WTC11 (cell line): ENCODE data around the gene UBL7. TPM values are rescaled to one million over a fixed set of nuclear protein-coding genes. Genes with fewer than 3 reads are reported as not detected.

Experiments used
- ATAC-seq: fragments of 200-7000 bp; cut with Tn5 transposase; 2 replicates; pipeline ENCODE4 v1.10.0; 2021; ENCODE audit warnings: mild to moderate bottlenecking, moderate library complexity
- CTCF ChIA-PET: fragments of 300-600 bp; sonication (Branson Sonifier 250); formaldehyde crosslinking; loops from one replicate; lab custom pipeline; 2021; ENCODE audit warnings: antibody characterized with exemption; lab: Charles Lee
- POLR2A ChIA-PET: fragments of 350-600 bp; sonication (Branson Sonifier 250); formaldehyde crosslinking; loops from one replicate; lab custom pipeline; 2021; ENCODE audit warnings: antibody characterized with exemption; lab: Charles Lee
- DNase-seq: peaks from one replicate; pipeline ENCODE4 v3.0.0; 2021; ENCODE audit warnings: low spot score
- H3K27ac Mint-ChIP-seq: 2 replicates; pipeline ENCODE4 v1.8.0; 2021; ENCODE audit warnings: mixed read lengths
- H3K27me3 Mint-ChIP-seq: 2 replicates; pipeline ENCODE4 v1.8.0; 2021; ENCODE audit warnings: low read depth, mild to moderate bottlenecking, moderate library complexity, mixed read lengths
- H3K36me3 Mint-ChIP-seq: 2 replicates; pipeline ENCODE4 v1.8.0; 2021; ENCODE audit warnings: mixed read lengths
- H3K4me1 Mint-ChIP-seq: 2 replicates; pipeline ENCODE4 v1.8.0; 2022; ENCODE audit warnings: mixed read lengths
- H3K4me3 Mint-ChIP-seq: 2 replicates; pipeline ENCODE4 v1.8.0; 2021; ENCODE audit warnings: mild to moderate bottlenecking, moderate library complexity, mixed read lengths
- H3K9me3 Mint-ChIP-seq: 2 replicates; pipeline ENCODE4 v1.8.0; 2021; ENCODE audit warnings: mixed read lengths
- CBFB ChIP-seq: sonication (generic); formaldehyde crosslinking; IDR thresholded peaks from 2 replicates; pipeline ENCODE4 v1.8.1; 2022; ENCODE audit warnings: mild to moderate bottlenecking, low read depth, missing genetic modification reagents
- EMX1 ChIP-seq: fragments of 250-450 bp; sonication (Bioruptor Pico); IDR thresholded peaks from 2 replicates; pipeline ENCODE4 v1.8.0; 2021; ENCODE audit warnings: mild to moderate bottlenecking
- ESRRA ChIP-seq: sonication (generic); formaldehyde crosslinking; IDR thresholded peaks from 2 replicates; pipeline ENCODE4 v1.8.1; 2022; ENCODE audit warnings: mild to moderate bottlenecking, missing genetic modification reagents, borderline replicate concordance
- GRHL2 ChIP-seq: fragments of 250-450 bp; sonication (Bioruptor Pico); IDR thresholded peaks from 2 replicates; pipeline ENCODE4 v1.8.0; 2022; ENCODE audit warnings: mild to moderate bottlenecking, moderate library complexity; ENCODE audit not compliant: insufficient replicate concordance, severe bottlenecking
- HMGA2 ChIP-seq: fragments of 250-450 bp; sonication (Bioruptor Pico); IDR thresholded peaks from 2 replicates; pipeline ENCODE4 v1.4.0; 2021; ENCODE audit warnings: mild to moderate bottlenecking, moderate library complexity
- NFYB ChIP-seq: sonication (generic); formaldehyde crosslinking; conservative IDR thresholded peaks from 2 replicates; pipeline ENCODE4 v1.8.0; 2022; ENCODE audit warnings: low read depth, missing genetic modification reagents
- NR3C1 ChIP-seq: sonication (generic); formaldehyde crosslinking; conservative IDR thresholded peaks from 2 replicates; pipeline ENCODE4 v1.8.1; 2023; ENCODE audit warnings: low read depth, mild to moderate bottlenecking, missing genetic modification reagents
- RELA ChIP-seq: sonication (generic); formaldehyde crosslinking; IDR thresholded peaks from 2 replicates; pipeline ENCODE4 v1.8.1; 2022; ENCODE audit warnings: missing genetic modification reagents, mild to moderate bottlenecking, borderline replicate concordance
- SMAD4 ChIP-seq: sonication (generic); formaldehyde crosslinking; IDR thresholded peaks from 2 replicates; pipeline ENCODE4 v1.8.0; 2022; ENCODE audit warnings: mild to moderate bottlenecking, missing genetic modification reagents
- SOX15 ChIP-seq: fragments of 250-450 bp; sonication (Bioruptor Pico); IDR thresholded peaks from 2 replicates; pipeline ENCODE4 v1.9.0; 2021; ENCODE audit warnings: mild to moderate bottlenecking
- TP53 ChIP-seq: sonication (generic); formaldehyde crosslinking; IDR thresholded peaks from 2 replicates; pipeline ENCODE4 v1.8.1; 2023; ENCODE audit warnings: mild to moderate bottlenecking, missing genetic modification reagents
- total RNA-seq: library from RNA; stranded (reverse); gene quantifications from 3 replicates; pipeline ENCODE4 v1.2.3, GENCODE V29; 2021
- TF ChIP-seq, protein P1 (sequence below): fragments of 200-600 bp; IDR thresholded peaks from 2 replicates; pipeline ENCODE4 v1.8.0; 2022; ENCODE audit warnings: antibody characterized with exemption
- TF ChIP-seq, protein P2 (sequence below): sonication (generic); formaldehyde crosslinking; IDR thresholded peaks from 2 replicates; pipeline ENCODE4 v1.8.0; 2023; ENCODE audit warnings: missing genetic modification reagents
- TF ChIP-seq, protein P3 (sequence below): sonication (generic); formaldehyde crosslinking; IDR thresholded peaks from 2 replicates; pipeline ENCODE4 v1.8.0; 2022; ENCODE audit warnings: mild to moderate bottlenecking, missing genetic modification reagents
- TF ChIP-seq, protein P4 (sequence below): sonication (generic); formaldehyde crosslinking; IDR thresholded peaks from 2 replicates; pipeline ENCODE4 v1.8.0; 2023; ENCODE audit warnings: mild to moderate bottlenecking, missing genetic modification reagents
- TF ChIP-seq, protein P5 (sequence below): fragments of 250-450 bp; sonication (Bioruptor Pico); IDR thresholded peaks from 2 replicates; pipeline ENCODE4 v2.1.2; 2022; ENCODE audit warnings: mild to moderate bottlenecking, moderate library complexity

The UBL7 gene
- total RNA-seq, 1 experiment from 2014 or later: 70.1 TPM

DNA sequence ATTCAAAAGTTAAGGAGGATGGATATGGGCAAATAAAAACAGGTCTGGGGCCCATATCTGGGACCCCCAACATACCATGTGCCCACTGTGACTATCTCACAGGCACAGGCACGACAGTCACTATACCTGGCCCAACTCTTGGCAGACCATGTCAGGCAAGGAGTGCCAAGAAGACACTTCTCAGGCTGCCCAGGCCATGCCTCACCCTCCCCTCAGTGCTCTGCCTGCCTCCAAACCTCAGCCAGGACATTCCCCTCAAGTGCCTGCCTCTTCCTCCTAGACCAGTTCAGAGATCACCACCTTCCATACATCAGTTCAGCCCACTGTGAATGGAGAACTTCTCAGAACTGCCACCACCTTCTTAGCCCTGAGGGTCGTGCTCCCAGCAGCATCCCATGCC is 22.8 kb downstream of the UBL7 start:
- POLR2A ChIA-PET: no interaction called here
- no peak for ATAC-seq
- Mint-ChIP-seq H3K36me3 (no peaks in the 10 kb centered on the region), H3K27ac (no peak overlapping the region), H3K27me3 (peaks cover 20% of the 10 kb centered on the region), H3K4me3 (no peak overlapping the region), H3K9me3 (no peaks in the 10 kb centered on the region), H3K4me1 (peaks cover 30% of the 10 kb centered on the region)
- TF ChIP-seq ESRRA (CRISPR knock-in tag) (no peak), HMGA2 (no peak), NR3C1 (CRISPR knock-in tag) (no peak), SOX15 (CRISPR knock-in tag) (no peak), NFYB (CRISPR knock-in tag) (no peak), RELA (CRISPR knock-in tag) (no peak)
- TF ChIP-seq, protein P1, sequence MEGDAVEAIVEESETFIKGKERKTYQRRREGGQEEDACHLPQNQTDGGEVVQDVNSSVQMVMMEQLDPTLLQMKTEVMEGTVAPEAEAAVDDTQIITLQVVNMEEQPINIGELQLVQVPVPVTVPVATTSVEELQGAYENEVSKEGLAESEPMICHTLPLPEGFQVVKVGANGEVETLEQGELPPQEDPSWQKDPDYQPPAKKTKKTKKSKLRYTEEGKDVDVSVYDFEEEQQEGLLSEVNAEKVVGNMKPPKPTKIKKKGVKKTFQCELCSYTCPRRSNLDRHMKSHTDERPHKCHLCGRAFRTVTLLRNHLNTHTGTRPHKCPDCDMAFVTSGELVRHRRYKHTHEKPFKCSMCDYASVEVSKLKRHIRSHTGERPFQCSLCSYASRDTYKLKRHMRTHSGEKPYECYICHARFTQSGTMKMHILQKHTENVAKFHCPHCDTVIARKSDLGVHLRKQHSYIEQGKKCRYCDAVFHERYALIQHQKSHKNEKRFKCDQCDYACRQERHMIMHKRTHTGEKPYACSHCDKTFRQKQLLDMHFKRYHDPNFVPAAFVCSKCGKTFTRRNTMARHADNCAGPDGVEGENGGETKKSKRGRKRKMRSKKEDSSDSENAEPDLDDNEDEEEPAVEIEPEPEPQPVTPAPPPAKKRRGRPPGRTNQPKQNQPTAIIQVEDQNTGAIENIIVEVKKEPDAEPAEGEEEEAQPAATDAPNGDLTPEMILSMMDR: no peak
- CTCF ChIA-PET: interaction anchor here (0.6 to 11.8 kb wide), 21 partner anchors 9 to 390 kb away, joined by 3 to 136 read pairs (median 3); partner anchors contain the start of genes CYP11A1 and UBL7
- no peak for DNase-seq

DNA sequence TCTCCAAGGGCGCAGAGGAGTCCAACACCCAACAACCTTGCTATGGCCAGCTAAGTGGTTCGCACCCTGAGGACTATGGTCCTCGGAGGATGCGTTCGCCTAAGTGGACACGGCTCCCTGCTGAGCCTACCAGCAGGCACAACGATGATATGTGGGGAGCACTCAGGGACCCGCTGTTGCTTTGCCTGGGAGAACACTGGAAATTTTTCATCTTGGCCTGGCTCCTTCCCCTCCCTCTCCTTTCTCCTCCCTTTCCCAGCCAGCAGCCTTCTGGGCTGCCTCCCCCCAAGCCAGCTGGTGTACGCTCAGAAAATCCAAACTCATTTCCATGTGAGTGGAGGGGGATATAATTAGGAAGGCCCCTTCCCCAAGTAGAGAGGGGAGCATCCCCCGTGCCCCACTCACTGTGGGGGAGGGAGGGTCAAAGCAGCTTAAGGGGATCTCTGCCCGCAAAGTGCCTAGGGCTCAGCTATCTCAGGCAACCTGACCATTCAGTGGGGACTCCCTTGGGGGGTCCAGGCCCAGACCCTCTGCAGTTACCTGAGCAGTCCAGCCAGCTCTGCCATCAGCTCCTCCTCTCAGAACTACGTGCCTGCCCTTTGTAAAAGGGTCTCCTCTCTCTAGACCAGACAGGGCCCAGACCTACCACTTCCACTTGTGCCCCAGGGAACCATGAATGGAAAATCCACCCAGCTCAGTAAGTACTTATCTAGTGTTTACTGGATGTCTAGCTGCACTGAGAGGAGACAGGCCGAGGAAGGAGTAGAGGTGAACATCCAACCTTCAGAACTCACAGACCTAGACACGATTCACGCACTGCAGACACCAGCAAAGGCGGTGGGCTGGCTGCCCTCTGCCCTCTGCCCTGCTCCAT is 26.5 kb downstream of the UBL7 start:
- peak overlapping the region; percentile 68 for H3K4me3 Mint-ChIP-seq
- no peaks in the 10 kb centered on the region for H3K36me3 Mint-ChIP-seq
- H3K27ac Mint-ChIP-seq: peak overlapping the region; percentile 53; the same call in 1 of the 2 replicates
- CTCF ChIA-PET: interaction anchor here (0.6 to 11.8 kb wide), 11 partner anchors 14 to 398 kb away, joined by 3 to 136 read pairs (median 5); partner anchors contain the start of gene UBL7
- DNase-seq (no peak), ATAC-seq (no peak)
- TF ChIP-seq, protein P2, sequence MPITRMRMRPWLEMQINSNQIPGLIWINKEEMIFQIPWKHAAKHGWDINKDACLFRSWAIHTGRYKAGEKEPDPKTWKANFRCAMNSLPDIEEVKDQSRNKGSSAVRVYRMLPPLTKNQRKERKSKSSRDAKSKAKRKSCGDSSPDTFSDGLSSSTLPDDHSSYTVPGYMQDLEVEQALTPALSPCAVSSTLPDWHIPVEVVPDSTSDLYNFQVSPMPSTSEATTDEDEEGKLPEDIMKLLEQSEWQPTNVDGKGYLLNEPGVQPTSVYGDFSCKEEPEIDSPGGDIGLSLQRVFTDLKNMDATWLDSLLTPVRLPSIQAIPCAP (CRISPR knock-in tag): no peak
- TF ChIP-seq, protein P3, sequence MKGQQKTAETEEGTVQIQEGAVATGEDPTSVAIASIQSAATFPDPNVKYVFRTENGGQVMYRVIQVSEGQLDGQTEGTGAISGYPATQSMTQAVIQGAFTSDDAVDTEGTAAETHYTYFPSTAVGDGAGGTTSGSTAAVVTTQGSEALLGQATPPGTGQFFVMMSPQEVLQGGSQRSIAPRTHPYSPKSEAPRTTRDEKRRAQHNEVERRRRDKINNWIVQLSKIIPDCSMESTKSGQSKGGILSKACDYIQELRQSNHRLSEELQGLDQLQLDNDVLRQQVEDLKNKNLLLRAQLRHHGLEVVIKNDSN (CRISPR knock-in tag): no peak
- TF ChIP-seq TP53 (CRISPR knock-in tag) (no peak), RELA (CRISPR knock-in tag) (no peak), CBFB (CRISPR knock-in tag) (no peak), EMX1 (CRISPR knock-in tag) (no peak), SMAD4 (CRISPR knock-in tag) (no peak), GRHL2 (CRISPR knock-in tag) (no peak)
- TF ChIP-seq, protein P4, sequence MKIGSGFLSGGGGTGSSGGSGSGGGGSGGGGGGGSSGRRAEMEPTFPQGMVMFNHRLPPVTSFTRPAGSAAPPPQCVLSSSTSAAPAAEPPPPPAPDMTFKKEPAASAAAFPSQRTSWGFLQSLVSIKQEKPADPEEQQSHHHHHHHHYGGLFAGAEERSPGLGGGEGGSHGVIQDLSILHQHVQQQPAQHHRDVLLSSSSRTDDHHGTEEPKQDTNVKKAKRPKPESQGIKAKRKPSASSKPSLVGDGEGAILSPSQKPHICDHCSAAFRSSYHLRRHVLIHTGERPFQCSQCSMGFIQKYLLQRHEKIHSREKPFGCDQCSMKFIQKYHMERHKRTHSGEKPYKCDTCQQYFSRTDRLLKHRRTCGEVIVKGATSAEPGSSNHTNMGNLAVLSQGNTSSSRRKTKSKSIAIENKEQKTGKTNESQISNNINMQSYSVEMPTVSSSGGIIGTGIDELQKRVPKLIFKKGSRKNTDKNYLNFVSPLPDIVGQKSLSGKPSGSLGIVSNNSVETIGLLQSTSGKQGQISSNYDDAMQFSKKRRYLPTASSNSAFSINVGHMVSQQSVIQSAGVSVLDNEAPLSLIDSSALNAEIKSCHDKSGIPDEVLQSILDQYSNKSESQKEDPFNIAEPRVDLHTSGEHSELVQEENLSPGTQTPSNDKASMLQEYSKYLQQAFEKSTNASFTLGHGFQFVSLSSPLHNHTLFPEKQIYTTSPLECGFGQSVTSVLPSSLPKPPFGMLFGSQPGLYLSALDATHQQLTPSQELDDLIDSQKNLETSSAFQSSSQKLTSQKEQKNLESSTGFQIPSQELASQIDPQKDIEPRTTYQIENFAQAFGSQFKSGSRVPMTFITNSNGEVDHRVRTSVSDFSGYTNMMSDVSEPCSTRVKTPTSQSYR (CRISPR knock-in tag): no peak
- TF ChIP-seq, protein P5, sequence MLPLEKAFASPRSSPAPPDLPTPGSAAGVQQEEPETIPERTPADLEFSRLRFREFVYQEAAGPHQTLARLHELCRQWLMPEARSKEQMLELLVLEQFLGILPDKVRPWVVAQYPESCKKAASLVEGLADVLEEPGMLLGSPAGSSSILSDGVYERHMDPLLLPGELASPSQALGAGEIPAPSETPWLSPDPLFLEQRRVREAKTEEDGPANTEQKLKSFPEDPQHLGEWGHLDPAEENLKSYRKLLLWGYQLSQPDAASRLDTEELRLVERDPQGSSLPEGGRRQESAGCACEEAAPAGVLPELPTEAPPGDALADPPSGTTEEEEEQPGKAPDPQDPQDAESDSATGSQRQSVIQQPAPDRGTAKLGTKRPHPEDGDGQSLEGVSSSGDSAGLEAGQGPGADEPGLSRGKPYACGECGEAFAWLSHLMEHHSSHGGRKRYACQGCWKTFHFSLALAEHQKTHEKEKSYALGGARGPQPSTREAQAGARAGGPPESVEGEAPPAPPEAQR (CRISPR knock-in tag): no peak
- H3K4me1 Mint-ChIP-seq: peaks cover 46% of the 10 kb centered on the region
- H3K27me3 Mint-ChIP-seq: peaks cover 32% of the 10 kb centered on the region
- no peaks in the 10 kb centered on the region for H3K9me3 Mint-ChIP-seq
- POLR2A ChIA-PET: interaction anchor here (0.7 to 1.9 kb wide), 3 partner anchors 26 to 844 kb away, joined by 4 to 7 read pairs (median 5); no protein-coding TSS in a partner anchor
